Measurements from ENCODE around the gene SIRT4. TPM values are rescaled to one million over a fixed set of nuclear protein-coding genes. Genes with fewer than 3 reads are reported as not detected.

The SIRT4 gene
- total RNA-seq, 1 experiment from 2014 or later: 2.8 TPM

DNA sequence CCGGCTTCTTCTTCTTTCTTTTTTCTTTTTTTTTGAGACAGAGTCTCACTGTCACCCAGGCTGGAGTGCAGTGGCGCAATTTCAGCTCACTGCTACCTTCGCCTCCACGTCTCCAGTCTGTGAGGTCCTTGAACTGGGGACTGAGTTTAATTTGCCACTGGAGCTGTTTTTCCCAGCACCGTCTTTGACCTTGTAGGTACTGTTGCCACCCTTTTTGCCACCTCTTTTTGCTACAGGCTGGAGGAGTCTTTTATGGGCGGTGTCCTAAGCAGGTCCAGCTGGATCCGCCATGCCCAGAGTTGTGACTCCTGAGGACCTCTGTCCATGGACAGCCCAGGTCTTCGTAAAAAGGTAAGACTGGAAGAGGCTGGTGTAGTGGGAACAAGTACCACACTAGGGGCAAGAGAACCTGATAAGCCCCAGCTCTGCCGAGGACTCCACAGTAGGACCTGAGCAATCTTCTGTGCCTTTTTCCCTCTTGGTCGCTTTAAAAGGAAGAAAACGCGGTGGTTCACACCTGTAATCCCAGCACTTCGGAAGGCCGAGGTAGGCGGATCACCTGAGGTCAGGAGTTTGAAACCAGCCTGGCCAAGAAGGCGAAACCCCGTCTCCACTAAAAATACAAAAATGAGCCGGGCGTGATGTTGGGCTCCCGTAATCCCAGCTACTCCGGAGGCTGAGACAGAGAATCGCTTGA lies 11.4 kb upstream of the SIRT4 start:
- ATAC-seq: peak; percentile 1

More for the DNA sequence above, 11.4 kb upstream of the SIRT4 start:
- H3K9me2 ChIP-seq (ENCODE audit: insufficient read depth): no peaks in the 10 kb centered on the region
- no peak for DNase-seq (ENCODE audit: low read depth, low spot score)
- no TSS peak for BruUV-seq (replicated peaks)
- peak overlapping the region; percentile 56 for H3K4me2 ChIP-seq (ENCODE audit: low read length)
- POLR2A ChIA-PET: interaction anchor here (0.7 to 8.0 kb wide), 51 partner anchors 9 to 1503 kb away, joined by 3 to 394 read pairs (median 5); partner anchors contain the start of genes COQ5, COX6A1, DYNLL1 and OASL
- no peak overlapping the region for H2AFZ ChIP-seq (ENCODE audit: low read depth, low read length, poor library complexity, severe bottlenecking)
- intact Hi-C loops (cut with micrococcal nuclease): loop anchor here (1.0 to 2.0 kb wide), 2 partner anchors 16 to 62 kb away; no protein-coding TSS in a partner anchor
- H3K79me2 ChIP-seq (ENCODE audit: insufficient read depth, low read length): no peaks in the 10 kb centered on the region
- peaks cover 13 to 46% of the 10 kb centered on the region in 2 experiments for H3K4me1 ChIP-seq (ENCODE audit: control insufficient read depth in 1 of 2, insufficient read depth in 2 of 2, low read length in 2 of 2)
- H3K27me3 ChIP-seq (ENCODE audit: insufficient read depth, low read length): no peaks in the 10 kb centered on the region
- TF ChIP-seq POLR2AphosphoS5 (IDR thresholded peaks at IDR 0.05; ENCODE audit: low read depth, low read length): no peak
- TF ChIP-seq CBX3 (IDR thresholded peaks at IDR 0.05; ENCODE audit: low read depth): no peak
- no peak for TF ChIP-seq RAD21 (IDR thresholded peaks at IDR 0.05; ENCODE audit: low read depth)
- TF ChIP-seq YY1 (IDR thresholded peaks at IDR 0.05; ENCODE audit: extremely low read depth, insufficient replicate concordance, low read depth, low read length): no peak
- TF ChIP-seq, protein P1, sequence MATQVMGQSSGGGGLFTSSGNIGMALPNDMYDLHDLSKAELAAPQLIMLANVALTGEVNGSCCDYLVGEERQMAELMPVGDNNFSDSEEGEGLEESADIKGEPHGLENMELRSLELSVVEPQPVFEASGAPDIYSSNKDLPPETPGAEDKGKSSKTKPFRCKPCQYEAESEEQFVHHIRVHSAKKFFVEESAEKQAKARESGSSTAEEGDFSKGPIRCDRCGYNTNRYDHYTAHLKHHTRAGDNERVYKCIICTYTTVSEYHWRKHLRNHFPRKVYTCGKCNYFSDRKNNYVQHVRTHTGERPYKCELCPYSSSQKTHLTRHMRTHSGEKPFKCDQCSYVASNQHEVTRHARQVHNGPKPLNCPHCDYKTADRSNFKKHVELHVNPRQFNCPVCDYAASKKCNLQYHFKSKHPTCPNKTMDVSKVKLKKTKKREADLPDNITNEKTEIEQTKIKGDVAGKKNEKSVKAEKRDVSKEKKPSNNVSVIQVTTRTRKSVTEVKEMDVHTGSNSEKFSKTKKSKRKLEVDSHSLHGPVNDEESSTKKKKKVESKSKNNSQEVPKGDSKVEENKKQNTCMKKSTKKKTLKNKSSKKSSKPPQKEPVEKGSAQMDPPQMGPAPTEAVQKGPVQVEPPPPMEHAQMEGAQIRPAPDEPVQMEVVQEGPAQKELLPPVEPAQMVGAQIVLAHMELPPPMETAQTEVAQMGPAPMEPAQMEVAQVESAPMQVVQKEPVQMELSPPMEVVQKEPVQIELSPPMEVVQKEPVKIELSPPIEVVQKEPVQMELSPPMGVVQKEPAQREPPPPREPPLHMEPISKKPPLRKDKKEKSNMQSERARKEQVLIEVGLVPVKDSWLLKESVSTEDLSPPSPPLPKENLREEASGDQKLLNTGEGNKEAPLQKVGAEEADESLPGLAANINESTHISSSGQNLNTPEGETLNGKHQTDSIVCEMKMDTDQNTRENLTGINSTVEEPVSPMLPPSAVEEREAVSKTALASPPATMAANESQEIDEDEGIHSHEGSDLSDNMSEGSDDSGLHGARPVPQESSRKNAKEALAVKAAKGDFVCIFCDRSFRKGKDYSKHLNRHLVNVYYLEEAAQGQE (IDR thresholded peaks at IDR 0.05; ENCODE audit: low read depth): no peak
- TF ChIP-seq SP1 (IDR thresholded peaks at IDR 0.05; ENCODE audit: low read depth): no peak
- TF ChIP-seq, protein P2, sequence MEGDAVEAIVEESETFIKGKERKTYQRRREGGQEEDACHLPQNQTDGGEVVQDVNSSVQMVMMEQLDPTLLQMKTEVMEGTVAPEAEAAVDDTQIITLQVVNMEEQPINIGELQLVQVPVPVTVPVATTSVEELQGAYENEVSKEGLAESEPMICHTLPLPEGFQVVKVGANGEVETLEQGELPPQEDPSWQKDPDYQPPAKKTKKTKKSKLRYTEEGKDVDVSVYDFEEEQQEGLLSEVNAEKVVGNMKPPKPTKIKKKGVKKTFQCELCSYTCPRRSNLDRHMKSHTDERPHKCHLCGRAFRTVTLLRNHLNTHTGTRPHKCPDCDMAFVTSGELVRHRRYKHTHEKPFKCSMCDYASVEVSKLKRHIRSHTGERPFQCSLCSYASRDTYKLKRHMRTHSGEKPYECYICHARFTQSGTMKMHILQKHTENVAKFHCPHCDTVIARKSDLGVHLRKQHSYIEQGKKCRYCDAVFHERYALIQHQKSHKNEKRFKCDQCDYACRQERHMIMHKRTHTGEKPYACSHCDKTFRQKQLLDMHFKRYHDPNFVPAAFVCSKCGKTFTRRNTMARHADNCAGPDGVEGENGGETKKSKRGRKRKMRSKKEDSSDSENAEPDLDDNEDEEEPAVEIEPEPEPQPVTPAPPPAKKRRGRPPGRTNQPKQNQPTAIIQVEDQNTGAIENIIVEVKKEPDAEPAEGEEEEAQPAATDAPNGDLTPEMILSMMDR (IDR thresholded peaks at IDR 0.05 in 2 of 3, conservative IDR thresholded peaks at IDR 0.05 in 1 of 3; ENCODE audit: borderline replicate concordance in 1 of 3, insufficient read depth in 1 of 3, low read depth in 2 of 3, low read length in 2 of 3): no peak
- no peak for TF ChIP-seq EGR1 (IDR thresholded peaks at IDR 0.05; ENCODE audit: low read depth)
- TF ChIP-seq SIN3A (IDR thresholded peaks at IDR 0.05; ENCODE audit: low read depth): no peak
- TF ChIP-seq, protein P3, sequence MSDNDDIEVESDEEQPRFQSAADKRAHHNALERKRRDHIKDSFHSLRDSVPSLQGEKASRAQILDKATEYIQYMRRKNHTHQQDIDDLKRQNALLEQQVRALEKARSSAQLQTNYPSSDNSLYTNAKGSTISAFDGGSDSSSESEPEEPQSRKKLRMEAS (IDR thresholded peaks at IDR 0.05): no peak
- no peak for TF ChIP-seq TCF7L2 (IDR thresholded peaks at IDR 0.05; ENCODE audit: borderline replicate concordance, extremely low read depth, insufficient read depth, insufficient read length)
- TF ChIP-seq, protein P4, sequence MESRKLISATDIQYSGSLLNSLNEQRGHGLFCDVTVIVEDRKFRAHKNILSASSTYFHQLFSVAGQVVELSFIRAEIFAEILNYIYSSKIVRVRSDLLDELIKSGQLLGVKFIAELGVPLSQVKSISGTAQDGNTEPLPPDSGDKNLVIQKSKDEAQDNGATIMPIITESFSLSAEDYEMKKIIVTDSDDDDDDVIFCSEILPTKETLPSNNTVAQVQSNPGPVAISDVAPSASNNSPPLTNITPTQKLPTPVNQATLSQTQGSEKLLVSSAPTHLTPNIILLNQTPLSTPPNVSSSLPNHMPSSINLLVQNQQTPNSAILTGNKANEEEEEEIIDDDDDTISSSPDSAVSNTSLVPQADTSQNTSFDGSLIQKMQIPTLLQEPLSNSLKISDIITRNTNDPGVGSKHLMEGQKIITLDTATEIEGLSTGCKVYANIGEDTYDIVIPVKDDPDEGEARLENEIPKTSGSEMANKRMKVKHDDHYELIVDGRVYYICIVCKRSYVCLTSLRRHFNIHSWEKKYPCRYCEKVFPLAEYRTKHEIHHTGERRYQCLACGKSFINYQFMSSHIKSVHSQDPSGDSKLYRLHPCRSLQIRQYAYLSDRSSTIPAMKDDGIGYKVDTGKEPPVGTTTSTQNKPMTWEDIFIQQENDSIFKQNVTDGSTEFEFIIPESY (IDR thresholded peaks at IDR 0.05; ENCODE audit: extremely low read depth, insufficient replicate concordance, low read length): no peak
- no peak for TF ChIP-seq POLR2A (IDR thresholded peaks at IDR 0.05; ENCODE audit: borderline replicate concordance, extremely low read depth, insufficient read depth, insufficient read length)
- TF ChIP-seq FOSL1 (IDR thresholded peaks at IDR 0.05; ENCODE audit: low read depth): no peak
- TF ChIP-seq ZNF274 (IDR thresholded peaks at IDR 0.05; ENCODE audit: low read depth, low read length): no peak
- TF ChIP-seq CEBPB (IDR thresholded peaks at IDR 0.05; ENCODE audit: low read depth): no peak
- TF ChIP-seq EZH2phosphoT487 (IDR thresholded peaks at IDR 0.05; ENCODE audit: borderline replicate concordance): no peak
- no peak for TF ChIP-seq ELF1 (IDR thresholded peaks at IDR 0.05; ENCODE audit: borderline replicate concordance, low read depth)
- RAD21 ChIA-PET (ENCODE audit: low non-redundant PET in 1 of 2, low total read pairs in 2 of 2, uncharacterized antibody in 2 of 2, unreplicated experiment in 2 of 2): interaction anchor here (0.7 to 1.5 kb wide), 6 partner anchors 25 to 174 kb away, joined by 3 to 10 read pairs (median 4); partner anchors contain the start of gene PXN (in 1 of the 2)
- CTCF ChIA-PET: interaction anchor here (1.4 to 3.2 kb wide), 6 partner anchors 11 to 90 kb away, joined by 9 to 32 read pairs (median 15); partner anchors contain the start of genes PXN, RPLP0 and SIRT4
- H3K27ac ChIP-seq (ENCODE audit: low read depth, low read length): peak overlapping the region; percentile 88
- peak overlapping the region; percentile 58 for H3K9ac ChIP-seq (ENCODE audit: low read length)
- H3K4me3 ChIP-seq (replicated peaks in 1 of 2; ENCODE audit: low read depth in 1 of 2, low read length in 2 of 2): peak overlapping the region; percentile 6 to 36
- no peaks in the 10 kb centered on the region for H3K9me3 ChIP-seq (ENCODE audit: control insufficient read depth in 1 of 2, insufficient read depth in 1 of 2, low read depth in 1 of 2, low read length in 2 of 2)
- H3K36me3 ChIP-seq (ENCODE audit: control insufficient read depth in 1 of 2, insufficient read depth in 2 of 2, low read length in 2 of 2): no peaks in the 10 kb centered on the region
- H4K20me1 ChIP-seq (ENCODE audit: insufficient read depth): no peaks in the 10 kb centered on the region

Data from HCT116 (cell line).